Activated T-helper 1 cell treated with anti-CD3 and anti-CD28 coated beads, Interleukin-12 subunit alpha, Interleukin-12 subunit beta, Interleukin-2, Interleukin-4 antibody, amounts not matched to agents 30 ng/mL and 10 ng/mL and 1 ng/mL, durations not matched to agents 14 hours and 24 hours and 36 hours (primary cell): ENCODE results near the gene P2RY6. TPM values are rescaled to one million over a fixed set of nuclear protein-coding genes. Genes with fewer than 3 reads are reported as not detected.

ENCODE experiments used
- DNase-seq: peaks from one replicate; pipeline ENCODE4 v3.0.0; 2021; ENCODE audit warnings: low spot score
- H3K27ac Mint-ChIP-seq: one replicate; pipeline ENCODE4 v1.8.0; 2021; ENCODE audit warnings: mild to moderate bottlenecking, mixed read lengths
- H3K27me3 Mint-ChIP-seq: one replicate; pipeline ENCODE4 v1.8.0; 2022; ENCODE audit warnings: mild to moderate bottlenecking, moderate library complexity, mixed read lengths; ENCODE audit not compliant: insufficient read depth
- H3K36me3 Mint-ChIP-seq: one replicate; pipeline ENCODE4 v1.8.0; 2021; ENCODE audit warnings: low read depth, mixed read lengths
- H3K4me1 Mint-ChIP-seq: one replicate; pipeline ENCODE4 v1.8.0; 2021; ENCODE audit warnings: low read depth, mixed read lengths
- H3K4me3 Mint-ChIP-seq: one replicate; pipeline ENCODE4 v1.8.0; 2021; ENCODE audit warnings: mild to moderate bottlenecking, moderate library complexity, mixed read lengths
- H3K9me3 Mint-ChIP-seq: one replicate; pipeline ENCODE4 v1.8.0; 2021; ENCODE audit warnings: mixed read lengths
- intact Hi-C: fragments of 100-400 bp; cut with micrococcal nuclease; formaldehyde crosslinking; loops from one replicate; pipeline ENCODE4 v1.15.1; 2024
- total RNA-seq: library from RNA; stranded (reverse); gene quantifications from 2 replicates; pipeline ENCODE4 v1.2.3, GENCODE V29; 2022

Gene P2RY6
- total RNA-seq, 1 donor from 2014 or later: not detected

GRCh38 chr11:73242251-73243092, 29.7 kb upstream of the P2RY6 start:
- peaks cover 12% of the 10 kb centered on the region for H3K27me3 Mint-ChIP-seq
- no peaks in the 10 kb centered on the region for H3K4me1 Mint-ChIP-seq
- DNase-seq: peak; percentile 60
- no peaks in the 10 kb centered on the region for H3K36me3 Mint-ChIP-seq
- no peak overlapping the region for H3K27ac Mint-ChIP-seq
- intact Hi-C loops: loop anchor here (1.0 to 10.0 kb wide), 5 partner anchors 46 to 518 kb away; no protein-coding TSS in a partner anchor
- H3K9me3 Mint-ChIP-seq: no peaks in the 10 kb centered on the region
- H3K4me3 Mint-ChIP-seq: no peak overlapping the region

DNA sequence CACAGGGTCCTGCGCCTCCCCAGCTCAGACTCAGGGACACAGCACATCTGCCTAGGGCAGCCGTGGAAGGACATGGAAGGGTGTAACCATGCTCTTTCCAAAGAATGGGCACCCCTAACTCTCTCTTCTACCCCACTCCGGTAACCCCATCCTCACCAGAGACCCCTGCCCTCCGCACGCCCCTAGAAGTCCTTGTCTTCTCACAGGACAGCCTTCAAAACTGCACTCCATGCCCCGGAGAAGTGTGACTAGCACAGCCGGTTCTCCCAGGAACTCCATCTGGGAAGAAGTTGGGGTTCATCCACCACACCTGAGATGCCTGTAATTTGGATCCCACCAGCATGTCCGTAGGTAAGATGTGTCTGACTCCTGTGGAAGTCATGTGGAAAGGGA, 29.0 kb upstream of the P2RY6 start:
- Mint-ChIP-seq H3K4me1 (no peaks in the 10 kb centered on the region), H3K36me3 (no peaks in the 10 kb centered on the region), H3K4me3 (no peak overlapping the region), H3K27me3 (peaks cover 12% of the 10 kb centered on the region), H3K27ac (no peak overlapping the region), H3K9me3 (no peaks in the 10 kb centered on the region)
- intact Hi-C loops: loop anchor here (2.0 to 10.0 kb wide), 4 partner anchors 46 to 518 kb away; no protein-coding TSS in a partner anchor
- no peak for DNase-seq

- Mint-ChIP-seq H3K4me1 (no peaks in the 10 kb centered on the region), H3K27me3 (peaks cover 10% of the 10 kb centered on the region), H3K27ac (no peak overlapping the region), H3K9me3 (no peaks in the 10 kb centered on the region), H3K36me3 (no peaks in the 10 kb centered on the region), H3K4me3 (no peak overlapping the region)
- intact Hi-C loops: loop anchor here (5.0 to 10.0 kb wide), 2 partner anchors 102 to 520 kb away; partner anchors contain the start of gene FCHSD2
- no peak for DNase-seq
Measured at GRCh38 chr11:73244589-73245240, 27.4 kb upstream of the P2RY6 start.

DNA sequence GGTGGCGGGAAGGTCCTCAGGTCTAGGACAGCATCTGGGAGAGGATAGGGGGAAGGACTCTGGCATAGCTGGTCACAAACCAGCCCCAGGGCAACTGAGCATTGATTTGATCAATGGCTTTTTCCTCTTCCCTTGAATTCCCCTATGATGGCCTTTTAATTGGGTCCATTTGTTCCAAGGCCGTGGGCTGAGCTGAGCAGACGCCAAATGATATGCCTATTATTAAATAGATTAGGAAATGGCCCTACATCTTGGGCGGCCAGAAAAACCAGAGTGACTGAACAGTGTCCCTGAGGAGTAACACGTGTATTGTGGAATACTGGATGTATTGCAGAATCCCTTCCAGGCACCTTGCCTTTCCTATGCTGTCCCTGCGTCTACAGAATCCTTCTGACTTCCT, 26.7 kb upstream of the P2RY6 start:
- DNase-seq: no peak
- Mint-ChIP-seq H3K36me3 (no peaks in the 10 kb centered on the region), H3K27me3 (peaks cover 10% of the 10 kb centered on the region), H3K4me3 (no peak overlapping the region), H3K4me1 (no peaks in the 10 kb centered on the region), H3K27ac (no peak overlapping the region), H3K9me3 (no peaks in the 10 kb centered on the region)
- intact Hi-C loops: loop anchor here (5.0 to 10.0 kb wide), 2 partner anchors 103 to 521 kb away; partner anchors contain the start of gene FCHSD2

DNA sequence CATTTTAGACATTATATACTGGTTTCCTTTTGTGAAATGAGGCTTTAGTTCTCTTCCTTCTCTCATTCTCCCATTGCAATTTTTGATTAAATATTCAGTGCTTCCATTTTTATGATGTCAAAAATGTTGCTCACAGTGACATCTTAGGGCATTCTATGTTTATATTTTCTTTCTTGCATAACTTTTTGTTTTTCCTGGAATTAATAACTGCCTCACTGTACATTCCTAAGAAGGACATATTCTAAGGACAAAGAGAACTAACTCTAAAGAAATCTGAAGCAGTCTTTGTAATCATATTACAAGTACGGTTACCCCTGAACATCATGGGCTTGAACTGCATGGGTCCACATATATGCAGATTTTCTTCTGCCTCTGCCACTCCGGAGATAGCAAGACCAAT, 25.8 kb upstream of the P2RY6 start:
- Mint-ChIP-seq H3K27ac (no peak overlapping the region), H3K36me3 (no peaks in the 10 kb centered on the region), H3K4me3 (no peak overlapping the region), H3K4me1 (no peaks in the 10 kb centered on the region), H3K27me3 (peaks cover 10% of the 10 kb centered on the region), H3K9me3 (no peaks in the 10 kb centered on the region)
- intact Hi-C loops: loop anchor here (5.0 to 10.0 kb wide), 2 partner anchors 104 to 522 kb away; partner anchors contain the start of gene FCHSD2
- no peak for DNase-seq

- Mint-ChIP-seq H3K9me3 (no peaks in the 10 kb centered on the region), H3K36me3 (no peaks in the 10 kb centered on the region), H3K4me1 (no peaks in the 10 kb centered on the region), H3K4me3 (no peak overlapping the region), H3K27ac (no peak overlapping the region), H3K27me3 (peaks cover 10% of the 10 kb centered on the region)
- intact Hi-C loops: loop anchor here (5.0 to 10.0 kb wide), 2 partner anchors 106 to 524 kb away; partner anchors contain the start of gene FCHSD2
- no peak for DNase-seq
Measured at GRCh38 chr11:73248526-73249185, 23.5 kb upstream of the P2RY6 start.

GRCh38 chr11:73249304-73249703, 22.8 kb upstream of the P2RY6 start:
- H3K4me3 Mint-ChIP-seq: no peak overlapping the region

DNA sequence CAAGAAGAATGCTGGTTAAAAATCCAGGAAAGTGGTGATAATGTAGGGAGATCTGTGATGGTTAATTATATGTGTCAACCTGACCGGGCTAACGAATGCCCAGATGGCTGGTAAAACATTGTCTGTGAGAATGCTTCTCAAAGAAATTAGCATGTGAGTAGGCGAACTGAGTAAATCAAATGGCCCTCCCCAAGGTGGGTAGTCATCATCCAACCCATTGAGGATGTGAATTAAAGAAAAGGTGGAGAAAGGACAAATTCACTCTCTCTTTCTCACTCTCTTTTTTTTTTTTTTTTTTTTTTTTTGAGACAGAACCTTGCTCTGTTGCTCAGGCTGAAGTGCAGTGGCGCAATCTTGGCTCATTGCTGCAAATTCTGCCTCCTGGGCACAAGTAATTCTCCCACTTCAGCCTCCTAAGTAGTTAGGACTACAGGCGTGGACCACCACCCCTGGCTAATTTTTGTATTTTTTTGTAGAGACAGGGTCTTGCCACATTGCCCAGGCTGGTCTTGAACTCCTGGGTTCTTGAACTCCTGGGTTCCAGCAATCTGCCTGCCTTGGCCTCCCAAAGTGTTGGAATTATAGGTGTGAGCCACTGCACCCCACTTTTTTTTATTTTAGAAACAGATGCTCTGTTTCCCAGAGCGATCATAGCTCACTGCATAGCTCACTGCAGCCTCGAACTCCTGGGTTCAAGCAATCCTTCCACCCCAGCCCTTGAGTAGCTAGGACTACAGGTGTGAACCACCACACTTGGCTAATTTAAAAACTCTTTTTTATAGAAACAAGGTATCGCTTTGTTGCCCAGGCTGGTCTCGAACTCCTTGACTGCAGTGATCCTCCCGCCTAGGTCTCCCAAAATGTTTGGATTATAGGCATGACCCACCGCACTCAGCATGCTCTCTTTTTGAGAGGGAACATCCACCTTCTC, 22.0 kb upstream of the P2RY6 start:
- Mint-ChIP-seq H3K4me3 (no peak overlapping the region), H3K4me1 (no peaks in the 10 kb centered on the region), H3K9me3 (no peaks in the 10 kb centered on the region), H3K27me3 (peaks cover 6% of the 10 kb centered on the region), H3K36me3 (no peaks in the 10 kb centered on the region), H3K27ac (peak overlapping the region; percentile 53)
- intact Hi-C loops: loop anchor here (5.0 to 10.0 kb wide), 2 partner anchors 108 to 525 kb away; partner anchors contain the start of gene FCHSD2
- DNase-seq: no peak

More at GRCh38 chr11:73249304-73249703, 22.8 kb upstream of the P2RY6 start:
- intact Hi-C loops: loop anchor here (5.0 to 10.0 kb wide), 2 partner anchors 107 to 525 kb away; partner anchors contain the start of gene FCHSD2
- no peak for DNase-seq
- Mint-ChIP-seq H3K27me3 (peaks cover 10% of the 10 kb centered on the region), H3K36me3 (no peaks in the 10 kb centered on the region), H3K9me3 (no peaks in the 10 kb centered on the region), H3K27ac (no peak overlapping the region), H3K4me1 (no peaks in the 10 kb centered on the region)

GRCh38 chr11:73252577-73253191, 19.5 kb upstream of the P2RY6 start:
- peaks cover 2% of the 10 kb centered on the region for H3K27me3 Mint-ChIP-seq

GRCh38 chr11:73257342-73258103, 14.6 kb upstream of the P2RY6 start:
- no peaks in the 10 kb centered on the region for H3K36me3 Mint-ChIP-seq
- H3K27me3 Mint-ChIP-seq: peaks cover 14% of the 10 kb centered on the region
- intact Hi-C loops: no loop called here

More at GRCh38 chr11:73252577-73253191, 19.5 kb upstream of the P2RY6 start:
- Mint-ChIP-seq H3K27ac (no peak overlapping the region), H3K4me1 (no peaks in the 10 kb centered on the region), H3K9me3 (no peaks in the 10 kb centered on the region), H3K36me3 (no peaks in the 10 kb centered on the region), H3K4me3 (no peak overlapping the region)
- DNase-seq: no peak
- intact Hi-C loops: loop anchor here (2.0 kb wide), 1 partner anchor 36 kb away; no protein-coding TSS in a partner anchor

More at GRCh38 chr11:73257342-73258103, 14.6 kb upstream of the P2RY6 start:
- Mint-ChIP-seq H3K9me3 (no peaks in the 10 kb centered on the region), H3K4me1 (no peaks in the 10 kb centered on the region), H3K4me3 (no peak overlapping the region), H3K27ac (no peak overlapping the region)
- no peak for DNase-seq
